HG03457 (cell line): ENCODE measurements around the gene RTN3.

ENCODE experiments used
- ATAC-seq: cut with Tn5 transposase; IDR thresholded peaks from one replicate; pipeline ENCODE4 v1.9.1; 2021; ENCODE audit warnings: moderate number of reproducible peaks; ENCODE audit not compliant: unreplicated experiment

The RTN3 gene

DNA sequence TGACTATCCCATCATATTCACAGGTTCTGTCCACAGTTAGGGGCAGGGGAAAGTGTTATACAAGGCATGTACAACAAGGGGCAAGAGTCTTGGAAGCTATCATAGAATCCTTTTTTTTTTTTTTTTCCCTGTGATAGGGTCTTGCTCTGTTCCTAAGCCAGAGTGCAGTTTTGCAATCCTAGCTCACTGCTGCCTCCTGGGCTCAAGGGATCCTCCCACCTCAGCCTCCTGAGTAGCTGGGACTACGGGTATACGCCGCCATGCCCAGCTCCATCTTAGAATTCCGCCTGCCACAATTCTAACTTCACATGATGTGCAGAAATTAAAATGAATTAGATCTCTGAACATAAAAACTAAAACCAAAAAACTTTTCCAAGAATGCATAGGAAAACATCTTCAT is 55.6 kb downstream of the RTN3 start:
- ATAC-seq, result no peak

DNA sequence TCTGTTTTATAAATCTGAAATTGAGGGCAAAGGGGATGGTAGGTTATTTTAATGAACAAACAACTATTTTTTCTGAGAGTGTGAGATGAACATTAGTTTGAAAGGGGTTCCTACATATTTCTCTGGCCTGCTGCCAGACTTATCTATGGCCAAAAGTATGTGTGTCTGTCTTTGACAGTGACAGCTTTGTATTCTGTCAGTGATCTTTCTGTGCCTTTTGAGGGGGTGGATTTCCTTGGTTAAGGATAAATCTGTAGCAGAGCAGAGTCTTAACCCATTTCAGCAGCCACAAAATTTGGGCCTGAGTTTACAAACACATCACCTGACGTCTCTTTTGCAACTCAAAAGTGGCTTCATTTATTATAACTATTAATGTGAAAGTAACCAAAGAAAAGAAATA is 56.4 kb downstream of the RTN3 start:
- no peak for ATAC-seq

DNA sequence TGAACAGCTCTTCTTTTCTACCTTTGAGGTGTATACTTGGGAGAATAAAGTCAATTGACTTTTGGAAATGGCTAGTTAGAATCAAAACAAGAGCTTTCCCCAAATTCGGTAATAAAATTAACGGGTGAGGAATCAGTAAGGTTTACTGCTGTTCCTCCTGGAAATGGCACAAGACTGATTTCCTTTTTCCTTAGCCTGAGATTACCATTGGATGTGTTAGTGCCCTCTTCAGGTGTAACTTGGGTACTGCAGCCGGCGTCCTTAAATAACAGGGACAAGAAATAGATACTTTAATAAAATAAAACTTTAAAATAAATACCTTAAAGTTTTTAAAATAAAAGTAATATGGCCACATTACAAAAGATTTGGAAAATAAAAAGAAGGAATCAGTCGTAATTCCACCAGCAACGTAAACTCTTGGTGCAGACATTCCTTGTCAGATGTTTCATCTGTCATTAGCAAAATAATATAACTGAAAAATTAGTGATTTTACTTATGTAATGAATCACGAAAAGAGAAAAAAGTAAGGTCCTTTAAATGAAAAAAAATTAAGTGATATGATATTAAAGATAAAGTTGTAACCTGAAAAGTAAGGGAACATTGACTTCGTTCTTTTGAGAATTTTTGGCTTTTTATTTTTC is 57.5 kb downstream of the RTN3 start:
- no peak for ATAC-seq

DNA sequence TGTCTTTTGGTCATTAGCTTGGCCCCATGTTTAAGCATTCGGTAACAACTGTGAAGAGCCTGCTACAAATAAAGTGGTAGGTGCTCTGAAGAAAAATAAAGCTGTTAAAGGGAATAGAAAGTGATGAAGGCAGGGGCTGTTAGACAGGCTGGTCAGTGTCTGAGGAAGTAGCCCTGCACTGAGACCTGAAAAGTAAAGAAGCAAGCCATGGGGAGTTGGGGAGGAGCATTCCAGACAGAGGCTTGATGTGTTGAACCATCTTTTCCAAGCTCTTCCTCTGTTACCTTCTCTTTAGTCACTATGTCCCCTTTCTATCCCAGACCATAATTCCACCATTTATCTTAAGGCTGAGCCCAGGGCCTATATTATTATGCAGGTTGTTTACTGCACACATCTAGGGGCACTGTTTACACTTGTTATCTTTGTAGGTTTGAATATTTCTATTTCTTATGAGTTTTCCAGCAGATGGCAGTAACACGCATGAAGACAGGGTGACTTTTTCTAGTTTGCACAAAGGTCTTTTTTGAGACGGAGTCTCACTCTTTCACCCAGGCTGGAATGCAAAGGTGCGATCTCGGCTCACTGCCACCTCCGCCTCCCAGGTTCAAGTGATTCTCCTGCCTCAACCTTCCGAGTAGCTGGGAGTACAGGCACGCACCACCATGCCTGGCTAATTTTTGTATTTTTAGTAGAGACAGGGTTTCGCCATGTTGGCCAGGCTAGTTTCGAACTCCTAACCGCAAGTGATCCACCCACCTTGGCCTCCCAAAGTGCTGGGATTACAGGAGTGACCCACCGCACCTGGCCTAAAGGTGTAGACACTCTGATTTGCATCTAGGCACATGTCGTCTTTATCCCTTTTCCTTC is 64.2 kb downstream of the RTN3 start:
- no peak for ATAC-seq

DNA sequence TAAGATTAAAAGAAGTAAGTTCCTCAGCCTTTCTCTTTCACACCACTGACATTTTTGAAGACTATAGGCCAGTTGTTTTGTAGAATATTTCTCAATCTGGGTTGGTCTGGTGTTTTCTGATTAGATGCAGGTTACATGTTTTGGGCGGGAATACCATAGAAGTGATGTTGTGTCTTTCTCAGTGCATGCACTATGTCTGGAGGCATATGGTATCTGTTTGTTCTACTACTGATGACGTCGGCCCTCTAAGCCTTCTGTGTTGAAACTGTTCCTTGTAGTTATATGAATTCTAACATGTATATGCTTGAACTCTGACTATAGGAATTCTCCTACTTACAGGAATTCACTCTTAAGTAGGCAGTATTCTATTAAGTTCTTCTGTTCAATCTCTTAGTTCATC is 65.7 kb downstream of the RTN3 start:
- ATAC-seq, result no peak

DNA sequence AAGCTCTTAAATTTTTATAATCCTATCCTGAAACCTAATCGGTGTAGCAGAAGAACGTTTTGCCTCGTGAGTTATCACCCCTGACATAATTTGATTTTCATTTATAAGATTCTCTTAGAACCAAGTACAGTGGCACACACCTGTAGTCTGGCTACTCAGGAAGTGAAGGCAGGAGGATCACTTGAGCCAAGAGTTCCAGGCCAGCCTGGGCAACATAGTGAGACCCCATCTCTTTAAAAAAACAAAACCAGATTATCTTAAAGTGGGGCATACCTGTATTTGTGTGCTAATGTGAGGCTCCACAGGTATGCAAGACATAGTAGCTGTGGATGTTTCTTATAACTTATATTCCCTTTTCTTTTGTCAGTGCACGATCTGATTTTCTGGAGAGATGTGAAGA is 68.3 kb downstream of the RTN3 start:
- ATAC-seq, result no peak

DNA sequence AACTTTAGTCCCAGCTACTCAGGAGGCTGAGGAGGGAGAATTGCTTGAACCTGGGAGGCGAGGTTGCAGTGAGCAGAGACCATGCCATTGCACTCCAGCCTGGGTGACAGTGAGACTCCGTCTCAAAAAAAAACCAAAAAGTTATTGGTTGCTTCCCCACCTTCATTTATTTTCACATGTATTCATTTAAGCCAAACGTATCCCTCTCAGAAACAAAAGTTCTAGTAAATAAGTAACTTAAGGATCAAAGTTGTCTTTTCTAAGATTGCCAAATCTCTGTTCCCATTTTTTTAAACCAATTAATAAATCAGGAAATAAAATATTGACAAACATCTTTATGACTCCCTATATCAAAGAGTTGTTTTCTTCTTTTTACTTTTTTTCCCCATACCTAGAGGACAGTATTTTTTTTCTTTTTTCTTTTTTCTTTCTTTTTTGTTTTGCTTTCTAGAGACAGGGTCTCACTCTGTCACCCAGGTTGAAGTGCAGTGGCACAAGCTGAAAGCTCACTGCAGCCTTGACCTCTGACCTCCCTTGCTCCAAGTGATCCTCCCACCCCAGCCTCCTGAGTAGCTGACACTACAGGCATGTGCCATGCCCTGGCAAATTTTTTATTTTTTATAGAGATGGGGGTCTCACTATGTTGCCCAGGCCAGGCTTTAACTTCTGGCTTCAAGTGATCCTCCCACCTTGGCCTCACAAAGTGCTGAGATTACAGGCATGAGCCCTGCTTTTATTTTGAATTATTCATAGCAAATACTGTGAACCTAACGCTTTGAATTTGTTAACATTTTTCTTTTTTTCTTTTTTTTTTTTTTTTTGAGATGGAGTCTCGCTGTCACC is 75.8 kb downstream of the RTN3 start:
- ATAC-seq, result no peak

DNA sequence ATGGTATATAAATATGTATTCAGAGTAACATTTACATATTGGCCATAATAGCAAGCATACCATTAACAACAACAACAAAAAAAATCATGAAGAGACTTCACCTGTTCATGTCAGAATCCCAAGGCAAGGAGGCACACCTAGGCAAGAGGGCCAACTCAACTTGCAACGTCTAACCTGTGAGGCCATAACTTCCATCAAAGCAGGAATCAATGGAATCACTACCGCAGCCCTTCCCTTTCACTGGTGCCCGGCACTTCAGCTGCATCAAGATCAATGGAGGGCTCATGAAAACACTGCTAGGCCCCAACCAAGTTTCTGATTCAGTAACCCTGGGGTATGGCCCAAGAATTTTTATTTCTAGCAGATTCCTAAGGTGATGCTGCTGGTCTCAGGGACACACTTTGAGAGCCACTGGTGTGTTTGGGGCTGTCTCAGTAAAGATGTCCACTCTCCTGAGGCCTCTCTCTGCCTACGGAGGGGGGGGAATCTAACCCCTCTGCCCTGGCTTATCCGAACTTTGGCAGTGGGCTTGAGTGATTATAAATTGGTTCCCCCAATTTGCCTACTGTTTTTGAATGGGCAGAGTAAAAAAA is 79.3 kb downstream of the RTN3 start:
- ATAC-seq, result no peak

DNA sequence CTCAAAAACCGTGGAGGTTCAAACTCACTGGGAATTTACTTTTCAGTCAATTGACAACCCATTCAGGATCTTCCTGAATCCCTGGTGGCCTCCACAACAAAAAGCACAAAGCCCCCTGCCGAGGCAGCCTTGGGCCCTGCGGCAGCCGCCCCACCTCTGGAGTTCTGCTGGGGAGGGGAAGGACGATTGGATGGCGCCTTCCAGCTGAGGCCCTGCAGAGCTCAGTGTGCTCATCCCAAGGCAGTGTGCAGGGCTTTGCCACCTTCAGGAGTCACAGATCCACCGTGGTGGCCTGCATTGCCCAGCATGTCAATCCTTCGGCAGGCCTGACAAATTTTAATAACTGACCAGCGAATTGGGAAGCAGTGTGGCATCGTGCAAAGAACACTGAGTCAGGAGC is 79.9 kb downstream of the RTN3 start:
- ATAC-seq, result no peak

DNA sequence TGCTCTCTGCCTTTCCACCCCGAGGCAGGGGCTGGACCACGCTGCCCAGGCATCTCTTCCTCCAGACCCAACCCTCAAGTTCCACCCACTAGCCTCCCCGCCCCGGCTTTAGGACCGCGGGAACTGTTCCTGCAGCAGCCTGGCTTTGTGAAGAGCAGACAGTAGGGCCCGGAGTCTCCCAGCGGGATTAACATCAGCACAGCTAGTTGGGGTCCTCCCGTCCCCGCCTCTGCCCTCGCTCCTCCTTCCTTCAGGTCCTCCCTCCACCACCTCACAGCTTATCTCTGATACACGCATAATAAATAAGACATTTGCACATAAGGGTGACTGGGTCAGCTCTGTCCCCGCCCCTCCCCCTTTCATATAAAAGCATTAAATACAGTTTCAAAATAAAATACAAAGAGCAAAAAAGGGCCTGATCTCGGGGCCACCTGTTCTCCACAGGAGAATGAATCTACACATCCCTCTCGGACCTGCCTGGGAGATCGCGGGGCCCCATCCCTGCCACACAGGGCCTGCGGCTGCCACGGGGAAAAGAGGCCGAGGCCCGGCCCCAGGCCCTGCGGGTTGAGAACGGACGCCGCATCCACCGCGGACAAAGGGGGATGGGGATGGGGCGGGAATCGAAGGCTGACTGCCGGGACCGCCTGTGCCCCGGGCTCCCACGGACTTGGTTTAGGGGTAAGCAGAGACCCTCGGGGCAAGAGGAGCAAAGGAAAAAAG is 80.8 kb downstream of the RTN3 start:
- no peak for ATAC-seq

DNA sequence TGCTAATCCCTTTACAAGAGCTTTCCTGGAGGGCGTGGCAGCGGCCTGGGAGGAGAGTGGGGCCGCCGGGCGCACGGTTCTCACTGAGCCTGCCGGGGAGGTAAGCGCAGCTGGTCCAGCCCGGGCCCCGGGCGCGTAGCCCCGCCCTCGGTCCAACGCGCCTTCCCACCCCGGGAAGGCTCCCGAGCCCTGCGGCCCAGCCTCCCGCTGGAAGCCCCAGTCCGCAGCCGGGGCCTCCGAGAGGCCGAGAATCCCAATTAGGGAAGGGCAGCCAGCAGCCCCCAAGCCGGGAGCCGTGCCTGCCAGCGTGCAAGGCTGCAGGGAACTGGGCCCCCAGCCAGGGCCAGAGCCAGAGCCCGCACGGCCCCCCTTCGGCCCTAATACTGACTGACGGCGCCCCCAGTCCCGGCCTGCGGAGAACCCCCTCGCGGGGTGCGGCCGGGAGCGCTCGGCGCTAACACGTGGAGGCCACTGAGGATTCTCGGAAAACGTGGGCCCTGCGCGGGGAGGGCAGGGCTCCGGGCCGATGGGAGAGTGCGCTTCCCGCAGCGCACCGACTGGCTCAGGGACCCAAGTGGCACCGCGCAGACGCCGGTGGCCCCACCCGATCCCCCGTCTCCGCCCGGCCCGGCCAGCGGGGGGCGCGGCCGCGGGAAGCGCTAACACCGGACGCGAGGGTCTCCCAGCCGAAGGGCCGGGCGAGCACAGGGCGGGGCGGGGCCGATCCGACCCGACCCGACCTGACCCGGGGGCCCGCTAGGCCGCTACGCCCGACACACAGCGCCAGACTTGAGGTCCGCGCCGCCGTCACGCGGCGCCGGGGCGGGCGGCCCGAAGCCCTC is 81.6 kb downstream of the RTN3 start:
- ATAC-seq, result no peak

DNA sequence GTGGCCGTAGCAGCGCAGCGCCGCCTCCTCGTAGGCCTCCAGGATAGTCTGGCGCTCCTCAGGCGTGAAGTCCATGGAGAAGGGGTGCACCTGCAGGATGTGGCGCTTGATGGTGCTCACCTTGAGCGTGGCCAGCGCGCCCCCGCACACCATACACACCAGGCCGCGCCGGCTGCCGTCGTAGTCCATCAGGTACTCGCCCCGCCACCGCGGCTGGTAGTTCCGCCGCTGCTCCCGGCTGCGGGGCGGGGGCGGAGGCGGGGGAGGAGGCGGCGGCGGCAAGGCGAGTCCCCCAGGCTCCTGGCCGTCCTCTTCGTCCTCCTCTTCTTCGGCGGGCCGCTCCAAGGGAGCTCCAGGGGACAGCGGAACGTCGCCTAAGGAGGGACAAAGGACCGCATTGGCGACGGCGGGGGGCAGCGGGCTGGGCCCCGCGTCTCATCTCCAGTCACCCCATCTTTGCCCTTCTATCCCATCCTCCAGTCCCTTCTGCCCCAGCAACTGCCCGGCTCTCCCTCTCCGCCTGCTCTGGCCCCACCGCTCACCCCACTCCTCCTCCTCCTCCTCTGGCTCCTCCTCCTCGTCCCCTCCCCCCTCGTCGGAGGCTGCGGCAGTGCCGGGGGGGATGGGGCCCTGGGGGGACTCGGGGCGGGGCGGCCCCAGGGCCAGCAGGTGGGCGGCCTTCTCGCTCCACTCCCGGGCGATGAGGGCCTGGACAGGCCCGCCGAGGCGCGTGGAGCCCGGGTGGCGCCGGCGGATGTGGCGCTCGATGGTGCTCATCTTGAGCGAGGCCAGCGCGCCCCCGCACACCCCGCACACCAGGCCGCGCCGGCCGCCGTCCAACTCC is 82.4 kb downstream of the RTN3 start:
- no peak for ATAC-seq

DNA sequence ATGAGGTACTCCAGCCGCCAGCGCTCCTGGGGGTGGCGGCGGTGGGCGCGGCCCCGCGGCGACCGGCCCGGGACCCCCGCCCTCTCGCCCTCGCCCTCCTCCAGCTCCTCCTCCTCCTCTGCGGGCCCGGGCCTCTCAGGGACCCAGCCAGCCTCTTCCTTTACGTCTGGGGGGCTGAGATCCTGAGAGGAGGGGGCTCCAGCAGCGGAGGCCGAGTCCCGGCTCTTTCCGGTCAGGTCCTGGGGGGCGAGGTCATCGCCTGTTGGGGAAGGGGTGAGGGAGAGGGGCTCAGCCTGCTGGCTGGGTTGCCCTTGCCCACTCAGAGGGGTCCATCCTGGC is 83.0 kb downstream of the RTN3 start:
- ATAC-seq, result no peak

DNA sequence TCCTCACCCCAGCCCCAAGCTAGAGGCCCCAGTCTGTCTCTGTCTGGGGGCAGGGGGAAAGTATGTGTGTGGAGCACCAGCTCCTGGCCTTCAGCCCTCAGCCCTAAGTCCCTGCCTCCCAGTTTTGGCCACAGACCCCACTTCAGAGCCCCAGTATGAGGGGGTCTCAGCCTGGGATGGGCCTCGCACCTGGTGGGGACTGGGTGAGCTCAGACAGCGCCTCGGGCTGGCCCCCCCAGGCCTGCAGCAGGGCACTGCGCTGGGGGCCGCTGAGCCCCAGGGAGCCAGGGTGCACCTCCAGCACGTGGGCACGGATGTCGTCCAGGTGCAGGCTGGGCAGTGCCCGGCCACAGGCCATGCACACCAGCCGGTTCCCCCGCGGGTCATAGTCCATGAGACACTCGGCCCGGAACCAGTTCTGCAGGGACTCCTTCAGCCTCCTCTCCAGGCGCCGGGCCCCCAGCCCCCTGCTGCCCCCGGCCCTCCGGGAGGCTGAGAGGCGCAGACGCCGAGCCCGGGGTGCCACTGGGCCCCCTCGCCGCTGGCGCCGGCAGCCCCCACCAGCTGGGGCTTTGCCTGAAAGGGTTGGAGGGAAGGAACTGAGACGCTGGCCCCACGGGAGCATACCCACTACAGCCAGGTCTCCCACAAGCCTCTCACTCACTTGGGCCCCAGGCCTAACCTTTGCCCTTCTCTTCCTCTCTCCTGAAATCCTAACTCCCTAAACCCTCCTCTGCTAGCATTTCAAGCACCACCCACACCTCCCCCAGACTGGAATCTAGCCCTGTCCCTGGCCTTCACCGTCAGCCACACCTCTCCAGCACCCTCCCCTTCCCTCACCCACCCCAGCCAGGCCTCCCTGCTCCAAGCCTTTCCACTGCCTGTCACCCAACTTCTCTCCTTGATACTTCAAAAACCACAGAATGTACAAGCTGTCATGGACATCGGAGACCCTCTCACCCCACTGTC is 83.7 kb downstream of the RTN3 start:
- ATAC-seq, result no peak

DNA sequence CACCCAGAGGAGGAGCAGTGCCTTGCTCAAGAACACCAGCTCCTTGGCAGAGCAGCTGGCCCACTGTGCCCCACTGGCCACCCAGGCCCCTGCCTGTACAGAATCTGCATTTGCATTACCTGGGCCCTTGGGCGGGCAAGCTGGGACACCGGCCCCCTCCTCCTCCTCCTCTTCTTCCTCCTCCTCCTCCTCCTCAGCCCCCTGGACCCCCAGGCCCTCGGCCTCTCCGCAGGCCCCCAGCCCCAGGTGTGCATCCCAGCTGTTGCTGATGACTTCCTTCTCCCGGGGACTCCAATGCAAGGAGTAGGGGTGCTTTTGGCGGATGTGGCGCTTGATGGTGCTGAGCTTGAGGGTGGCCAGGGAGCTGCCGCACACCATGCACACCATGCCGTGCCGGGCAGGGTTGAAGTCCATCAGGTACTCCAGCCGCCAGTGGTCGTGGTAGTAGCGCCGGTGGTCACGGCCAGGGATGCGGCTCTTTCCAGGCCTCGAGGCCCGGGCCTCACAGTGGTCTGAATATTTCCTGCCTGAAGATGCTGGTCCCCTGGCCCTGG is 84.5 kb downstream of the RTN3 start:
- no peak for ATAC-seq

DNA sequence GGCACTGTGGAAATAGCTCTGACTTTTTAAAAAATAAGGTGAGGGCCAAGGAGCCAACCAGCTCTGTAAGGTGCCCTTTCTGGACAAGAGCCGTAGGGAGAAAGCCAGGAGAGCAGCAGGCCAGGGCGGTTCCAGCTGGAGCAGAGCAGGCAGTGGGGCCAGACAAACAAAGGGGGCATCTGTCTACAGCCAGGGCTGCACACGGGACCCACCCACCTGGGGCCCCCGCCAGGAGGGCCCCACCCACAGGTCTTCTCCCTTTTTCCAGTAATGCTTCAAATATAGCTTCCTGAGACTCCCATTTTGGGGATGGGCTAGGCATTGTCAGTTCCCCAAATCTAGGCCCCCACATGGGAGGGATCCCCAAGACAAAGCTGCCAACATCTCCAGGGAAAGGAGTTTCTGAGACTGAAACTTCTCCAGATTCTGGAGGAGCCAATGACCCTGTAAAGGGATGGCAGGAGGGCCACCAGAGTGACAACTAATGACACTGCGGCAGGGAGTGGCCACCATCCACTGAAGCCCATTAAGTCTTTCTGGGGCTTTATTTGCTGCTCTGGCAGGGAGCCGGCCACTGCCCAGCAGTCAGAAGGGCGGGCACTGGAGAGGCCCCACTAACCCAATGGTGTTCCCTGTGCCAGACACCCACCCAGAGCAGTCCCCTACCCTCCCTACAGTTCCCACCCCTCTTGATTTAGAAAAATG is 85.4 kb downstream of the RTN3 start:
- no peak for ATAC-seq

DNA sequence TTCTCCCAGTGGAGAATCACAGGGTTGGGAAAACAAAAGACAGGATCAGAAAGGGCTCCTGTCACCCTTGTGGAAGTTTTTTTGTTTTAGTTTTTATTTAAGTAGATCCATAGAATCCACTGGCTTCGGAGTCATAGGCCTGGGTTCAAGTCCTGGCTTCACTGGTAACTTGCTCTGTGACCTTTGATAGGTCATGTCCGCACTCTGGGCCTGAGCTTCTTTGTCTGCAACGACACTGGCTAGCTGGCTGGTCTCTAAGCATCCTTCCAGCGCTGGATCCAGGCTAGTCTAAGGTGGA is 85.9 kb downstream of the RTN3 start:
- ATAC-seq, result no peak
